HG02885 (cell line): Measurements from ENCODE around the gene SLC5A4.
"Not testable (repeated sequence)": the region's sequence is repeated elsewhere in the genome, so short reads cannot be mapped to it uniquely, and the experiment has no call there.

Experiments used
- ATAC-seq: cut with Tn5 transposase; IDR thresholded peaks from one replicate; pipeline ENCODE4 v1.9.1; 2021; ENCODE audit warnings: mild to moderate bottlenecking; ENCODE audit not compliant: unreplicated experiment, poor library complexity

Gene SLC5A4

GRCh38 chr22:32202539-32203180, 52.5 kb downstream of the SLC5A4 start:
- ATAC-seq: no peak

GRCh38 chr22:32202161-32202538, 53.0 kb downstream of the SLC5A4 start:
- no peak for ATAC-seq

GRCh38 chr22:32200752-32201151, 54.4 kb downstream of the SLC5A4 start:
- no peak for ATAC-seq

- ATAC-seq: no peak
Measured at GRCh38 chr22:32199961-32200360, 55.2 kb downstream of the SLC5A4 start.

- ATAC-seq: no peak
Measured at GRCh38 chr22:32199341-32199740, 55.8 kb downstream of the SLC5A4 start.

- ATAC-seq: not testable (repeated sequence)
Measured at GRCh38 chr22:32197553-32198226, 57.5 kb downstream of the SLC5A4 start.

GRCh38 chr22:32195900-32196299, 59.2 kb downstream of the SLC5A4 start:
- not testable (repeated sequence) for ATAC-seq

- ATAC-seq: not testable (repeated sequence)
Measured at GRCh38 chr22:32193346-32193745, 61.8 kb downstream of the SLC5A4 start.

- ATAC-seq: not testable (repeated sequence)
Measured at GRCh38 chr22:32191021-32191420, 64.1 kb downstream of the SLC5A4 start.

- ATAC-seq: no peak
Measured at GRCh38 chr22:32185821-32186220, 69.3 kb downstream of the SLC5A4 start.

GRCh38 chr22:32183625-32184024, 71.5 kb downstream of the SLC5A4 start:
- no peak for ATAC-seq

GRCh38 chr22:32181043-32181442, 74.1 kb downstream of the SLC5A4 start:
- ATAC-seq: no peak

- no peak for ATAC-seq
Measured at GRCh38 chr22:32177221-32177765, 77.9 kb downstream of the SLC5A4 start.

- no peak for ATAC-seq
Measured at GRCh38 chr22:32175683-32176644, 79.2 kb downstream of the SLC5A4 start.

GRCh38 chr22:32175115-32175514, 80.0 kb downstream of the SLC5A4 start:
- ATAC-seq: no peak
